AG08395 (cell line): ENCODE results near the gene INO80.

Experiments used
- DNase-seq: peaks from one replicate; pipeline ENCODE4 v3.0.0; 2012; ENCODE audit warnings: mixed read lengths, low spot score

The INO80 gene

DNA sequence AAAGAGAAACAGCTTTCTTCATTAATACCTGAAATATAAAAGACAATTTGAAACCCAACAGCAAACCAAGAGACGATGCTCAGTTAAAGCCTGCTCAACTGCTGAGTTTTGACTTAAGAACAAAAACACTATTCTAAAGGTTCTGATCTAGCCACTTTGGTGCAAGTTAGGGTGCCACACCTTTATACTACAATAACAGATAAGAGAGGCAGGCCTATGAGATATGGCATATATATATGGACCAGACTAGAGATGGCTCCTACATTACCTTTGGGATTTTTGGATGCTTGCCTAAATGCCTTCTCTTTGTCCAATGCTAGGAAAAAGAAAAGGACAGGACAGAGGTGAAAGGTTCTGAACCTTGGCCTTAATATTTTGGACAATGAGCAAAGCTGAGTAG lies 68.6 kb downstream of the INO80 start:
- DNase-seq = no peak

- peak; percentile 56 for DNase-seq
Observed at GRCh38 chr15:41043276-41043951, 72.7 kb downstream of the INO80 start.

- no peak for DNase-seq
Observed at GRCh38 chr15:41042851-41043250, 73.2 kb downstream of the INO80 start.

DNA sequence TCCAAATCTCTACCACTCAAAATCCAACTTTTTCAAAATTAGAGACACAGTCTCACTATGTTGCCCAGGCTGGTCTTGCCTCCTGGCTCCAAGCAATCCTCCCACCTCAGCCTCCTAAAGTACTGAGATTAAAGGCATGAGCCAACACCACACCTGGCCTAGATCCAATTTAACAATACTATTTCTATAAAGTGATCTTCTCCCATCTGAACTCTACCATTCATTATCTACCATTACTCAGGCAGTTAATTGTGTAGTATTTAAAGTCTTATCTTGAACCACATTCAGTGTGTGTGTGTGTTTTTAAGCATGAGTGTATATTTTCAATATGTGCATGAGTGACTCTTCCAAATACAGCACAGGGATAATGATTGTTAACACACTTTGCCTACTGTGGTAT lies 77.0 kb downstream of the INO80 start:
- no peak for DNase-seq

DNA sequence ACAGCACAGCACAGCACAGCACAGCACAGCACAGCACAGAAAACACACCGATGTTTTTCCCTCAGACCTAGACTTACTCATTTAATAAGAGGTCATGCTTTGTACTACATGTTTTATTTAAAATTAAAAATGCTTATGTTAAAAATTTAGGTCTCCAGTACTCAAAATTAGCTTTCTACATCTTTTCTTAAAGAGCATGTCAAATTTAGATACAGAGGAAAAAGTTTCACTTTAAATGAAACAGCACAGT lies 84.1 kb downstream of the INO80 start:
- DNase-seq = no peak

DNA sequence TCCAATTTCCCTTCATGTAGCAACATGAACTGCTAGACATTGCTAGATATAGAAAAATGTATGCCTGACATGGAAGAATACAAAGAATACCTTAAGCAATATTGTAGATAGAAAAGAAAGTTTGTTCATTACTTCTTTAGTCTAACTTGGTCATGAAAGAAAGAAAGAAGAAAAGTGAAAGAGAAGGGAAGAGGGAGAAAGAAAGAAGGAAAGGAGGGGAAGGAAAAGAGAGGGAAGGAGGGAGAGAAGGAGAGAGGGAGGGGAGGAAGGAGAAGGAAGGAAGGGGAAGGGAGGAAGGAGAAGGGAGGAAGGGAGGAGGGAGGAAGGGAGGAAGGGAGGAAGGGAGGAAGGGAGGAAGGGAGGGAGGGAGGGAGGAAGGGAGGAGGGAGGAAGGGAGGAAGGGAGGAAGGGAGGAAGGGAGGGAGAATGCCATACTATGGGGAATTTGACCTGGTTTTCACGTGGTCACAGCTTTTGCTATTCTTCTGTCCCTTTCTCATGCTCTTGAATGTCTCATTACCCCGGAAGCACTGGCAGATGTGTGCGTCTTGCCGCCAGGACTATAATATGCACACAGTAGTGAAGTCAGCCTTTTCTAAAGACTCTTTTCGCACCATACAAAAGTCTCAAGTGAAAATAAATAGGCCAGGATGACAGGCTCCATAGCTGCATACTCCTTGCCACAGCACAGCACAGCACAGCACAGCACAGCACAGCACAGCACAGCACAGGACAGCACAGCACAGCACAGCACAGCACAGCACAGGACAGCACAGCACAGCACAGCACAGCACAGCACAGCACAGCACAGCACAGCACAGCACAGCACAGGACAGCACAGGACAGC lies 84.6 kb downstream of the INO80 start:
- no peak for DNase-seq

DNA sequence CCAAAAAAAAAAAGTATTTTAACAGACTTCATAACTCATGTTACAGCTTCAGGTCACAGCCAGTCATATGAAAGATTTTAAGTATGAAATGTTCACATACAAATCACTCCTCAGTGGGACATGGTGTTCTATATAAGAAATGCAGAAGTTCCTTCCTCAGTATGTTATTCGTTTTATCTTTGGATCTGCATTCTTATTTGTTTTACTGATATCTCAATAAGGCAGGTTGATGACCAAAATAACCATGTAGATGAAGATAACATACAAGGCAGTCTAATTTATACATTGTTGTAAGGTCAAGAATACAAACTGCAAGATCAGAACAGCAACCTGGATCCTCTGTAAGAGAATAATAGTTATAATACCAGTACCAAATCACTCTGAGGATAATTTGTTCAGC lies 87.2 kb downstream of the INO80 start:
- no peak for DNase-seq

GRCh38 chr15:41025393-41025792 lies 90.7 kb downstream of the INO80 start:
- no peak for DNase-seq

DNA sequence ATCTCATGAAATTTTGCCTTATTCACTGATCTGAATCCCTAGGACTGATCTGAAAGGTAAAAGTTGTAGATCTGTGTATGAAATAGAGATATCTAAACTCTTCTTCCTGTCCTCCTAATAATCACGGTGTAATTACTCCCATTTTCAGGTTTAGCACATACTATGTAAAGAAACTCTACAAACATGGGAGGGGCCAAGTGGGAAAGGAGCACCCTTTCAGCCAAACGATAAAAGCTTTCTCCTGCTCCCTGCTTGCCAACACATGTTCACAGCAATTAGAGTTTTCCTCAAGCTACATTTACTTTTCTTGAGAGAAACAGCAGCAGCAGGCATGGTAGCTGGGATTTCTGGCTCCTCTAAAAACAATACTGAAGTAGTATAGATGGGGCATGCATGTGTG lies 91.2 kb downstream of the INO80 start:
- no peak for DNase-seq

DNA sequence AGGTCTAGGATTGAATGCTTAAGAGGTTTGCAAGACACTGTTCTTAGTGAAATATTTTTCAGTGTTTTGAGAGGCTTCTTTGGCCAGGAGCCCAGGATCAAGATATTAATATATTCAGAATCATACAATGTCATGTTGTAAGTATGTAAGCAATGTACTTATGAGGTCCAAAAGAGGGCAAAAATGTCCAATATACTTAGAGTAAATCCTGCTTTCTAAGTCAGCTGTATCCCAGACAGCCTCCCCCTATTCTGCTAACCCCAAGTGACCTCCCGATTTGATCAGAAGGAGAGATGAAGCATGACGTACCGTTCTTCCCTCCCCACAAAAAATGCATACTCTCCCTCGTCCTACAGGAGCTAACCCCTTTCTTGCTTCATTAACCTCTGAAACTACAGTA lies 91.9 kb downstream of the INO80 start:
- peak; percentile 52 for DNase-seq

GRCh38 chr15:41022487-41023090 lies 93.5 kb downstream of the INO80 start:
- DNase-seq = peak; percentile 78

DNA sequence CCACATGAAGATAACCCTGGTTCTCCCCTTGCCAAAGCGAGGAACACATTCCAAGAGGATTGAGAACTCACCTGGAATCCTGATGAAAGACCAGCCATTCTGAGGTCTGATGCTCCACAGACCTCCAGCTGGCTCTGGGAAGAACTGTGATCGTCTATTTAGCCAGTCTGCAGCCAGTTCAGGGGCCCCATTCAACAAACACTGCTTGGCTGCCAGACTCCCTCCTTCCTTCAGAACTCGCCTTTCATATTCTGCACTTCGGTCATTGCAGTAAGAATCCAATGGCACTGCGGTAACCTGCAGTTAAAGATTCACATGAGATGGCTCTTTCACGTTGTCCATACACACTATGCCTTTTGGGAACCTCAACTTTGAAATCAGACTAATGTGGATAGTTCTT lies 95.3 kb downstream of the INO80 start:
- no peak for DNase-seq

- no peak for DNase-seq
Observed at GRCh38 chr15:41020311-41020710, 95.8 kb downstream of the INO80 start.

- DNase-seq = no peak
Observed at GRCh38 chr15:41019174-41019573, 96.9 kb downstream of the INO80 start.

DNA sequence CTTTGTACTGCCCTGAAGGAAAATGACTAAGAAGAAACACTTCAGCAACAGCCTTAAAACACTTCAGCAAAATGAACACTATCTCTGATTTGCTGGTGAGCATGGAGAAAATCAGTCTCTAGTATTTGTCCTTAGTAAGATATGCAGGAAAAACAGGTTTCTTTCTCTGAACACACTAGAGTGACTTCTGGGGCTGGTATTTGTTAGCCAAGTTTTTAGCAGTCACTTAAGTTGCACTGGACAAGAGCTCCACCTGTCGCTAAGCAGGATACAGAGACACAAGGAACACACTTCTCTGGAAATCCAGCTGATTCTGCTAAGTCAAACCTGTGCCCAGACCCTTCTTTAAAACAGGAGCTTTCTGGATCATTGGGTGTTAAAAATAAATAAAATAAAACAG lies 97.5 kb downstream of the INO80 start:
- no peak for DNase-seq

DNA sequence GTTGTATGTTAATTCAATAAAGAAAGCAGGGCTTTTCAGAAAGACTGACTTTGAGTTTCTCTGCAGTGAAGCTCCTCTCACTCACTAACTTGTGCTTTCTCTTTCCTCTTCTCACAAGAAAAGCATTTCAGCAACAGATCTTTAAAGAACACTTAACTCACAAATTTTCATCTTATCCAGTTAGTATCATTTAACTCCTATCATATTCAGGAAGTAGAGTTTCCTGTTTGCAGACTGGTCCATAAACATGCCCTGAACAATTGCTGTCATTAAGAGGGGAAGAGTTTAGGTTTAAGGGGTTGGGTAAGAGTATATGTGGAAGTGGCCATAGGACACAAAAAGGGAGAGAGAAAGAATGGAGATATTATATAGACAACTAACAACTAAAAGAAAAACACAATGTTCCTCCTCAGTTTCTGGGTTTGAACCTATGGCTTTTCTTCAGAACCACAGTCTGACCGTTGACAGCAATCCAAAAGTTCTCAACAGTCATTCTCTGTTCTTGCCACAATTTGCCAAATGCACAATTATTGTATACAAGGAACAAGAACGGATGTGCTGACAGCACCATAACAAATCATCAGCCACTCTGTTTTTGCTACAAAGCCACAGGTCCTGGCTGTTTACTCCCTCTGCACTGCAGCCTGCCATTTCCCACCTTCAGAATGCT lies 98.9 kb downstream of the INO80 start:
- no peak for DNase-seq

- no peak for DNase-seq
Observed at GRCh38 chr15:41013691-41014414, 102.2 kb downstream of the INO80 start.

GRCh38 chr15:41011055-41011815 lies 104.8 kb downstream of the INO80 start:
- DNase-seq = no peak

DNA sequence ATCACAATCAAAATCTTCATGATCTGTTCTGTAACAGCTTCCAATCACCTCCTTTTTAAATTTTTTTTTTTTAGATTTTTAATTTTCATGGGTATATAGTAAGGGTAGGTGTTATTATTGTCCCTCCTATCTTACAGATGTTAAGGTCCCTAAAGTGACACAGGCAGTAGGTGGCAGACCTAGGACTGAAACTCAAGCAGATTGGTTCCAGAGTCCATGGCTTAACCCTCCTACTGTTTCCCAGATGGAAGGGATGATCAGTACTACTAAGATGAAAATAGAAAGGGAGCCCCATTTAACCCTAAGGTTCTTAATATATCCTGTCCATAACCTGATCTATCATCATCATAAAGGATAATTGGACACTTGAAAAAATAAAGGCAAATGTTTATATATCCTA lies 105.7 kb downstream of the INO80 start:
- no peak for DNase-seq

- no peak for DNase-seq
Observed at GRCh38 chr15:41006479-41006878, 109.6 kb downstream of the INO80 start.

- DNase-seq = no peak
Observed at GRCh38 chr15:41004490-41004889, 111.6 kb downstream of the INO80 start.
